Fibroblast of pulmonary artery (primary cell): ENCODE measurements around the gene PPP6R2.

Experiments
- DNase-seq: peaks from one replicate; pipeline ENCODE4 v3.0.0-alpha.2; 2010; ENCODE audit warnings: low read depth
- H3K4me3 ChIP-seq: replicated peaks from 2 replicates; pipeline ENCODE4 v1.5.1; 2011; ENCODE audit warnings: low read depth, mild to moderate bottlenecking, control low read depth, low read length, moderate library complexity
- TF ChIP-seq, protein P1 (sequence below): IDR thresholded peaks from 2 replicates; pipeline ENCODE4 v1.5.1; 2011; ENCODE audit warnings: mild to moderate bottlenecking, control low read depth, low read length, inconsistent platforms; ENCODE audit errors: missing control alignments

PPP6R2 gene

DNA sequence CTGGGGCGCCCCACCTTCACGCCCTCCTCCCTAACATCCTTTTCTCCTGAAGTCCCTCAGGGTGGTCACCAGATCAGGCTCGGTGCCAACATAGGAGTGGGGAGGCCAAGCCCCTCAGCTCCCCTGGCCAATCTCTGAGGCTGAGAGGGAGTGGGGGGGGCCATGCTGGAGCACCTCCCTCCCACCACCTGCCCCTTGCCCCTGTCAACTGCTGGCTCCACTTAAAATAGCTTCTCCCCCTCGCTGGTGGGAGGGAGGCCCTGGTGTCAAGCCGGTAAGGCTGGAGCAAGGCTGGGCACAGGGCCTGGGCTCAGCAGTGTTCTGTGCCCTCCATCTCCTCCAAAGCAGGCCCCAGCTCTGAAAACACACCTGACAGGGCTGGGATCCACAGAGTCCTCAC is 40.6 kb upstream of the PPP6R2 start:
- DNase-seq: no peak
- H3K4me3 ChIP-seq: no peak overlapping the region
- TF ChIP-seq, protein P1, sequence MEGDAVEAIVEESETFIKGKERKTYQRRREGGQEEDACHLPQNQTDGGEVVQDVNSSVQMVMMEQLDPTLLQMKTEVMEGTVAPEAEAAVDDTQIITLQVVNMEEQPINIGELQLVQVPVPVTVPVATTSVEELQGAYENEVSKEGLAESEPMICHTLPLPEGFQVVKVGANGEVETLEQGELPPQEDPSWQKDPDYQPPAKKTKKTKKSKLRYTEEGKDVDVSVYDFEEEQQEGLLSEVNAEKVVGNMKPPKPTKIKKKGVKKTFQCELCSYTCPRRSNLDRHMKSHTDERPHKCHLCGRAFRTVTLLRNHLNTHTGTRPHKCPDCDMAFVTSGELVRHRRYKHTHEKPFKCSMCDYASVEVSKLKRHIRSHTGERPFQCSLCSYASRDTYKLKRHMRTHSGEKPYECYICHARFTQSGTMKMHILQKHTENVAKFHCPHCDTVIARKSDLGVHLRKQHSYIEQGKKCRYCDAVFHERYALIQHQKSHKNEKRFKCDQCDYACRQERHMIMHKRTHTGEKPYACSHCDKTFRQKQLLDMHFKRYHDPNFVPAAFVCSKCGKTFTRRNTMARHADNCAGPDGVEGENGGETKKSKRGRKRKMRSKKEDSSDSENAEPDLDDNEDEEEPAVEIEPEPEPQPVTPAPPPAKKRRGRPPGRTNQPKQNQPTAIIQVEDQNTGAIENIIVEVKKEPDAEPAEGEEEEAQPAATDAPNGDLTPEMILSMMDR: no peak

GRCh38 chr22:50303515-50303847 is 39.6 kb upstream of the PPP6R2 start:
- DNase-seq: no peak
- H3K4me3 ChIP-seq: no peak overlapping the region
- TF ChIP-seq, protein P1: no peak

- H3K4me3 ChIP-seq: no peak overlapping the region
- TF ChIP-seq, protein P1: no peak
- DNase-seq: no peak
These were observed 39.1 kb upstream of the PPP6R2 start for GRCh38 chr22:50303848-50304527.

GRCh38 chr22:50304528-50305392 is 38.4 kb upstream of the PPP6R2 start:
- H3K4me3 ChIP-seq: peak overlapping the region; percentile 86
- peak; percentile 39 for DNase-seq

GRCh38 chr22:50305393-50305922 is 37.7 kb upstream of the PPP6R2 start:
- H3K4me3 ChIP-seq: peak overlapping the region; percentile 86
- TF ChIP-seq, protein P1: no peak
- no peak for DNase-seq

More at GRCh38 chr22:50304528-50305392, 38.4 kb upstream of the PPP6R2 start:
- TF ChIP-seq, protein P1: no peak

DNA sequence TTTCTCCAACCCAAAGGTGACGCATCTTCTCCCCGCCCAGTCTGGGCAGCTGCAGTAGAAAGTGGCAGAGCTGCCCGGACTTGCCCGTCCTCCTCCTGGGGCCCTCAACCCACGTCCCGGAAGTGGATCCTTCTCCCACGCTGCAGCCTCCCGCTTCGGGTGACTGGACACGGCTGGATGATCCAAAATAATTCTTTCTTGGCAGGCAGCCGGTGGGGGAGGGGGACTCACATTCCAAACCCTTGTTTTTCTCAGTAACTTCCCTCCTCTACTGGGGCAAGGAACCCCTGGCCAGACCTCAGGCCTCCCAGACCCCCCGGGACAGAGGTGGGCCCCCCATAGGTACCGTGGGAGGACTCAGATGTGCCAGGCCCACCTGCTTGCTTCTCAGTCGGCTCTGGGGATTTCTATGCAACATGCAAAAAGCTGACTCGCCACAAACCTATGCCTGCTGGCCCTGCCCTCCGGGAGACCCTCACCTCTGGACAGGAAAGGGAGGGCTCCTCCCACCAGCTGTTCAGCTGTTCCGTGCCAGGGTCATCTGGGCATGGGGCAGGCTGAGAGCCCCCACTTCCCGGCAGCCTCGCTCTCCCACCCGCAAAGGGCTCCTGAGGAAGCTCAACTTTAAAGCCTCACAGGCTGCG is 37.1 kb upstream of the PPP6R2 start:
- TF ChIP-seq, protein P1: no peak

More for the DNA sequence above, 37.1 kb upstream of the PPP6R2 start:
- DNase-seq: peak; percentile 98
- H3K4me3 ChIP-seq: peak overlapping the region; percentile 86
